GM19193 (cell line): ENCODE data around the gene MLH3.

Experiments used
- POLR2A ChIP-seq: IDR thresholded peaks from 4 replicates; pipeline ENCODE4 v1.6.1; 2011; ENCODE audit not compliant: insufficient read depth, insufficient read length; ENCODE audit errors: extremely low read depth

Gene MLH3

GRCh38 chr14:75050852-75051555 is at the start of gene MLH3:
Gene MLH3, minus strand, starts transcription at chr14:75051467. Its CDS starts 1,812 bp downstream, at chr14:75049655.
- TF ChIP-seq POLR2A, result peak; percentile 71

- no peak for TF ChIP-seq POLR2A
These were observed 47.4 kb upstream of the MLH3 start for GRCh38 chr14:75098682-75099081.

GRCh38 chr14:75098212-75098611 is 46.9 kb upstream of the MLH3 start:
- TF ChIP-seq POLR2A, result no peak

- no peak for TF ChIP-seq POLR2A
These were observed 45.7 kb upstream of the MLH3 start for GRCh38 chr14:75096959-75097358.

- no peak for TF ChIP-seq POLR2A
These were observed 44.4 kb upstream of the MLH3 start for GRCh38 chr14:75095690-75096089.

- no peak for TF ChIP-seq POLR2A
These were observed 43.6 kb upstream of the MLH3 start for GRCh38 chr14:75094896-75095295.

GRCh38 chr14:75092698-75093097 is 41.4 kb upstream of the MLH3 start:
- TF ChIP-seq POLR2A, result no peak

- TF ChIP-seq POLR2A, result no peak
These were observed 40.0 kb upstream of the MLH3 start for GRCh38 chr14:75091251-75091650.

GRCh38 chr14:75090353-75090752 is 39.1 kb upstream of the MLH3 start:
- no peak for TF ChIP-seq POLR2A

GRCh38 chr14:75088566-75089373 is 37.5 kb upstream of the MLH3 start:
- TF ChIP-seq POLR2A, result no peak

GRCh38 chr14:75088153-75088552 is 36.9 kb upstream of the MLH3 start:
- no peak for TF ChIP-seq POLR2A

GRCh38 chr14:75084513-75084912 is 33.2 kb upstream of the MLH3 start:
- no peak for TF ChIP-seq POLR2A

- TF ChIP-seq POLR2A, result no peak
These were observed 32.0 kb upstream of the MLH3 start for GRCh38 chr14:75083271-75083670.

GRCh38 chr14:75081660-75082229 is 30.5 kb upstream of the MLH3 start:
- TF ChIP-seq POLR2A, result no peak

GRCh38 chr14:75079521-75079920 is 28.3 kb upstream of the MLH3 start:
- TF ChIP-seq POLR2A, result no peak

GRCh38 chr14:75077794-75078193 is 26.5 kb upstream of the MLH3 start:
- no peak for TF ChIP-seq POLR2A
